SK-N-SH (cell line): ENCODE measurements around the gene ATP8B1.

Experiments used
- CTCF ChIP-seq: fragments of 200-600 bp; sonication (generic); IDR thresholded peaks from 2 replicates; pipeline ENCODE4 v1.6.1; 2017; ENCODE audit warnings: antibody characterized with exemption, mild to moderate bottlenecking, moderate library complexity
- ELF1 ChIP-seq: IDR thresholded peaks from 2 replicates; pipeline ENCODE4 v1.4.0; 2012
- EZH2phosphoT487 ChIP-seq: fragments of 200-600 bp; sonication (generic); IDR thresholded peaks from 2 replicates; pipeline ENCODE4 v1.6.1; 2017; ENCODE audit warnings: low read depth, mixed run types, mild to moderate bottlenecking, antibody characterized with exemption, moderate library complexity, borderline replicate concordance
- FOXM1 ChIP-seq: IDR thresholded peaks from 2 replicates; pipeline ENCODE4 v1.4.0; 2012; ENCODE audit warnings: low read depth, mild to moderate bottlenecking
- JUND ChIP-seq: IDR thresholded peaks from 2 replicates; pipeline ENCODE4 v1.4.0; 2012
- PBX3 ChIP-seq: IDR thresholded peaks from 2 replicates; pipeline ENCODE4; 2012
- POLR2AphosphoS5 ChIP-seq: IDR thresholded peaks from 2 replicates; pipeline ENCODE4 v1.6.1; 2012; ENCODE audit warnings: low read depth, low read length
- RAD21 ChIP-seq: IDR thresholded peaks from 2 replicates; pipeline ENCODE4 v1.6.1; 2012; ENCODE audit warnings: mild to moderate bottlenecking, low read length
- REST ChIP-seq: IDR thresholded peaks from 2 replicates; pipeline ENCODE4 v1.6.1; 2012; ENCODE audit warnings: mild to moderate bottlenecking, low read depth, low read length, moderate library complexity
- SIN3A ChIP-seq: IDR thresholded peaks from 2 replicates; pipeline ENCODE4 v1.6.1; 2012; ENCODE audit warnings: low read depth, mild to moderate bottlenecking, low read length, moderate library complexity, borderline replicate concordance
- TAF1 ChIP-seq: IDR thresholded peaks from 2 replicates; pipeline ENCODE4 v1.6.1; 2012; ENCODE audit warnings: low read depth, mild to moderate bottlenecking, low read length, moderate library complexity, borderline replicate concordance

DNA sequence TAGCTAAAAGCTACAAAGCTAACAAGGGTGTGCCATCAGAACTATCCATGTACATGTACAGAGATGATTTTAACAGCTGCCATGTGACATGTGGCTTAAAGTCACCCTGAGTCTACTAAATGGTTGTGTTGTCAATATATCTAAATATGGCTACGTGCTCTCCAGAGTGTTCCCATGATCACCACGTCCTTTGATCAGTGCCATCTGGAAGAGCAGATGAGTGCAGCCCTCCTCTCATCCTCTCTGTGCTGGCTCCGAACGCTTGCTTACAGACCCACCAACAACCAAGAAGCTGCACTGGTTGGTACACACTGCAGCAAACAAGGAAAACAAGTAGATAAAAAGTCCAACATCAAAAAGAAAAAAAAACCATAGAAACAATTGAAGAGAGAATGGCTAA is 92.9 kb downstream of the ATP8B1 start:
- TF ChIP-seq CTCF (no peak), REST (no peak), RAD21 (no peak), JUND (no peak), SIN3A (no peak), TAF1 (no peak), POLR2AphosphoS5 (no peak), EZH2phosphoT487 (no peak), PBX3 (no peak), FOXM1 (no peak), ELF1 (no peak)
